SK-N-SH (cell line): ENCODE measurements around the gene OR2T11.

ENCODE experiments used
- ELF1 ChIP-seq: IDR thresholded peaks from 2 replicates; pipeline ENCODE4 v1.4.0; 2012
- EP300 ChIP-seq, 2 experiments: IDR thresholded peaks; 2 replicates each; pipeline versions ENCODE4 v1.4.0 to v1.6.1; 2012; ENCODE audit warnings: borderline replicate concordance in 1 of 2, low read depth in 1 of 2, low read length in 1 of 2
- EZH2phosphoT487 ChIP-seq: fragments of 200-600 bp; sonication (generic); IDR thresholded peaks from 2 replicates; pipeline ENCODE4 v1.6.1; 2017; ENCODE audit warnings: low read depth, mixed run types, mild to moderate bottlenecking, antibody characterized with exemption, moderate library complexity, borderline replicate concordance
- SIN3A ChIP-seq: IDR thresholded peaks from 2 replicates; pipeline ENCODE4 v1.6.1; 2012; ENCODE audit warnings: low read depth, mild to moderate bottlenecking, low read length, moderate library complexity, borderline replicate concordance
- SMC3 ChIP-seq: IDR thresholded peaks from 2 replicates; pipeline ENCODE4 v1.6.1; 2012; ENCODE audit warnings: low read depth, low read length, improper control_type of control experiment
- TEAD4 ChIP-seq: IDR thresholded peaks from 2 replicates; pipeline ENCODE4 v1.4.0; 2012; ENCODE audit warnings: mild to moderate bottlenecking, borderline replicate concordance; ENCODE audit not compliant: insufficient read depth
- TF ChIP-seq, protein P1 (sequence below): fragments of 200-600 bp; sonication (generic); IDR thresholded peaks from 2 replicates; pipeline ENCODE4 v1.6.1; 2017; ENCODE audit warnings: antibody characterized with exemption, mild to moderate bottlenecking, moderate library complexity
- TF ChIP-seq, protein P2 (sequence below): IDR thresholded peaks from 2 replicates; pipeline ENCODE4 v1.6.1; 2012; ENCODE audit warnings: mild to moderate bottlenecking, low read depth, low read length, moderate library complexity

DNA sequence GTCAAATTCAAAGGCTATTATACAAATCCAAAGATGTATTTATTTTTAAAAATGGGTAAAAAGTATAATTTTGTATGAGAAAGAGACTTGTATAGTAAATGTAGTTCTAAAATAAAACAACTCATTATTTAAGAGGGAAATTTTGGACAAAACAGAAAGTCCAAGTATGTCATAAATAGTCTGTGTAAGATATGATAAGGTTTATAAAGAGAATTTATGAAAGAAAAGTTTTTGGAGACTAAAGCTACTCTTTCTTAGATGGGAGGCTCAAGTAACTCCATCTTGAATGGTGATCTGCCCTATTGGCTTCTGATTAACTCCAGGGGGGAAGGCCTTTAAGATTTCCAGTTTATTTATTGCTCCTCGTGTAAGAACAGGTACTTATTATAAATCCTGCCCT is 35.1 kb upstream of the OR2T11 start:
- TF ChIP-seq TEAD4 (no peak), SIN3A (no peak), EP300 (IDR thresholded peaks at IDR 0.05; ENCODE audit: borderline replicate concordance in 1 of 2, low read depth in 1 of 2, low read length in 1 of 2) (no peak), SMC3 (no peak), ELF1 (no peak), EZH2phosphoT487 (no peak)
- TF ChIP-seq, protein P1, sequence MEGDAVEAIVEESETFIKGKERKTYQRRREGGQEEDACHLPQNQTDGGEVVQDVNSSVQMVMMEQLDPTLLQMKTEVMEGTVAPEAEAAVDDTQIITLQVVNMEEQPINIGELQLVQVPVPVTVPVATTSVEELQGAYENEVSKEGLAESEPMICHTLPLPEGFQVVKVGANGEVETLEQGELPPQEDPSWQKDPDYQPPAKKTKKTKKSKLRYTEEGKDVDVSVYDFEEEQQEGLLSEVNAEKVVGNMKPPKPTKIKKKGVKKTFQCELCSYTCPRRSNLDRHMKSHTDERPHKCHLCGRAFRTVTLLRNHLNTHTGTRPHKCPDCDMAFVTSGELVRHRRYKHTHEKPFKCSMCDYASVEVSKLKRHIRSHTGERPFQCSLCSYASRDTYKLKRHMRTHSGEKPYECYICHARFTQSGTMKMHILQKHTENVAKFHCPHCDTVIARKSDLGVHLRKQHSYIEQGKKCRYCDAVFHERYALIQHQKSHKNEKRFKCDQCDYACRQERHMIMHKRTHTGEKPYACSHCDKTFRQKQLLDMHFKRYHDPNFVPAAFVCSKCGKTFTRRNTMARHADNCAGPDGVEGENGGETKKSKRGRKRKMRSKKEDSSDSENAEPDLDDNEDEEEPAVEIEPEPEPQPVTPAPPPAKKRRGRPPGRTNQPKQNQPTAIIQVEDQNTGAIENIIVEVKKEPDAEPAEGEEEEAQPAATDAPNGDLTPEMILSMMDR = no peak
- TF ChIP-seq, protein P2, sequence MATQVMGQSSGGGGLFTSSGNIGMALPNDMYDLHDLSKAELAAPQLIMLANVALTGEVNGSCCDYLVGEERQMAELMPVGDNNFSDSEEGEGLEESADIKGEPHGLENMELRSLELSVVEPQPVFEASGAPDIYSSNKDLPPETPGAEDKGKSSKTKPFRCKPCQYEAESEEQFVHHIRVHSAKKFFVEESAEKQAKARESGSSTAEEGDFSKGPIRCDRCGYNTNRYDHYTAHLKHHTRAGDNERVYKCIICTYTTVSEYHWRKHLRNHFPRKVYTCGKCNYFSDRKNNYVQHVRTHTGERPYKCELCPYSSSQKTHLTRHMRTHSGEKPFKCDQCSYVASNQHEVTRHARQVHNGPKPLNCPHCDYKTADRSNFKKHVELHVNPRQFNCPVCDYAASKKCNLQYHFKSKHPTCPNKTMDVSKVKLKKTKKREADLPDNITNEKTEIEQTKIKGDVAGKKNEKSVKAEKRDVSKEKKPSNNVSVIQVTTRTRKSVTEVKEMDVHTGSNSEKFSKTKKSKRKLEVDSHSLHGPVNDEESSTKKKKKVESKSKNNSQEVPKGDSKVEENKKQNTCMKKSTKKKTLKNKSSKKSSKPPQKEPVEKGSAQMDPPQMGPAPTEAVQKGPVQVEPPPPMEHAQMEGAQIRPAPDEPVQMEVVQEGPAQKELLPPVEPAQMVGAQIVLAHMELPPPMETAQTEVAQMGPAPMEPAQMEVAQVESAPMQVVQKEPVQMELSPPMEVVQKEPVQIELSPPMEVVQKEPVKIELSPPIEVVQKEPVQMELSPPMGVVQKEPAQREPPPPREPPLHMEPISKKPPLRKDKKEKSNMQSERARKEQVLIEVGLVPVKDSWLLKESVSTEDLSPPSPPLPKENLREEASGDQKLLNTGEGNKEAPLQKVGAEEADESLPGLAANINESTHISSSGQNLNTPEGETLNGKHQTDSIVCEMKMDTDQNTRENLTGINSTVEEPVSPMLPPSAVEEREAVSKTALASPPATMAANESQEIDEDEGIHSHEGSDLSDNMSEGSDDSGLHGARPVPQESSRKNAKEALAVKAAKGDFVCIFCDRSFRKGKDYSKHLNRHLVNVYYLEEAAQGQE = no peak
